Heart left ventricle (tissue), 13 donors: Measurements from ENCODE around the gene CCDC127.

Experiments
- CTCF ChIP-seq, 12 donors: fragments of 200-600 bp; sonication (generic) in 4 of 12; IDR thresholded peaks; one replicate each; pipeline versions ENCODE4 v1.5.0 to v1.8.0; 2018 to 2022; ENCODE audit warnings: antibody characterized with exemption in 12 of 12, mild to moderate bottlenecking in 5 of 12
- POLR2A ChIP-seq, 2 donors: fragments of 450-650 bp; IDR thresholded peaks; one replicate each; pipeline ENCODE4 v1.6.1; 2017; ENCODE audit warnings: antibody characterized with exemption in 2 of 2, mild to moderate bottlenecking in 2 of 2, moderate library complexity in 2 of 2
- donor health status: ischemic (EF 13 %, LVEDD 7.1; RV severe dilation, severe dysfunction).
- donor health status: DM: no; HTN: yes; CAD: no.
- donor health status: DM: no; HTN: no; CAD: no.
- donor health status: ischemic (EF 25% LVEDD 6.9; RV normal size, moderate dysfunction).
- donor health status: ischemic (EF 25% LVEDD 5.7; RV mildly dilated, moderate dysfunction).
- donor health status: ischemic (EF 35%, LVEDD 5.7; RV mildly dilated, moderate dysfunction).
- donor health status: nonischemic (EF 11% LVEDD 7.7; RV severe dilation, severe dysfunction).
- donor health status: DM: yes; HTN: yes; CAD: no.
- donor health status: PGD.
- donor health status: ischemic (EF 29% LVEDD 5.4; RV normal size, mild dysfunction).
- donor health status: nonischemic (EF 23%, LVEDD 6.1; RV moderate dilation, normal function).

DNA sequence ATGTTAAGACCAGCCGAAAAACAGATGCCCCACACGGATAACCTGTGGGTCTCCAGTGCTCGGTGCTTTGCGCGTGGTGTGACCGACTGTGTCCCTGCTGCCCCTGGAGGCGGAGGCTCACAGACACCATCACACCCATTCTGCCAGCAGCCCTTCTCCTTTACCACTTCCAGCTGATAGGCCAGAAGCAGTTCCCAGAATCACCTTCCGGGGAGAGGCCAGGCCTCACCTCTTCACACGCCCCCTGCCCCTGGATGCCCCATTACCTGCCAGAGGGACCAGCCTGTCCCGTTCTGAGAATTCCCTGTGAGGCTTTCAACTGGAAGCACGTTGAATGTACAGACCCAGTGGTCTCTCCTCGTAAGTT, 48.2 kb downstream of the CCDC127 start:
- no peak for TF ChIP-seq POLR2A (IDR thresholded peaks at IDR 0.05)
- no peak for TF ChIP-seq CTCF (IDR thresholded peaks at IDR 0.05)
